Fibroblast of the aortic adventitia (primary cell): Measurements from ENCODE around the gene AIG1. TPM values are rescaled to one million over a fixed set of nuclear protein-coding genes. Genes with fewer than 3 reads are reported as not detected.
"Not testable (repeated sequence)": the region's sequence is repeated elsewhere in the genome, so short reads cannot be mapped to it uniquely, and the experiment has no call there.

Source experiments
- DNase-seq: peaks from one replicate; pipeline ENCODE4 v3.0.0-alpha.2; 2010; ENCODE audit warnings: low read depth
- H3K4me3 ChIP-seq: 2 replicates; pipeline ENCODE4 v1.5.1; 2011; ENCODE audit warnings: low read depth, mild to moderate bottlenecking, control low read depth, low read length, moderate library complexity
- total RNA-seq: library from RNA; depleted of rRNA; stranded (reverse); fragments of >200 nt; gene quantifications from 2 replicates; pipeline ENCODE4 v1.2.3, GENCODE V29; 2012; ENCODE audit warnings: low replicate concordance
- TF ChIP-seq, protein P1 (sequence below): IDR thresholded peaks from 2 replicates; pipeline ENCODE4 v1.5.1; 2011; ENCODE audit warnings: mild to moderate bottlenecking, low read length, control low read depth, inconsistent platforms; ENCODE audit not compliant: insufficient read depth

Gene AIG1
- total RNA-seq, 1 donor = 28.0 TPM

DNA sequence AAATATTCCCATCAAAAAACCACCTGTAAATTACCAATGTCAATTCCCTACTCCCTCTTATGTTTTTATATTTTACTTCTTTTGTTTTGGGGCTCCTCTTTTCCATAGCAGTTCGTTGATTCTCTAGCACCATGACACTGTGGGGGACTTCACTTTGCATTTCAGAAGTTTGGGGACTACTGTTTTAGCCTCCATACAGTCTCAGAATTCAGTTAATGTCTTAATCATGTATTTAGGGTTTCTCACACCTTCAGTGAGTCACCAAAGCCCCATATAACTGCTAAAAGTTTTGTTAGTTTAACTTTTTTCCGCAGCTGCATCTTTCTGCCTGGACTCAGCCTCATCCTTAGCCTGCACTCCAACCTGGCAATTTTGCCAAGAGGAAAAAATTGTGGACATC is 20.7 kb upstream of the AIG1 start:
- TF ChIP-seq, protein P1, sequence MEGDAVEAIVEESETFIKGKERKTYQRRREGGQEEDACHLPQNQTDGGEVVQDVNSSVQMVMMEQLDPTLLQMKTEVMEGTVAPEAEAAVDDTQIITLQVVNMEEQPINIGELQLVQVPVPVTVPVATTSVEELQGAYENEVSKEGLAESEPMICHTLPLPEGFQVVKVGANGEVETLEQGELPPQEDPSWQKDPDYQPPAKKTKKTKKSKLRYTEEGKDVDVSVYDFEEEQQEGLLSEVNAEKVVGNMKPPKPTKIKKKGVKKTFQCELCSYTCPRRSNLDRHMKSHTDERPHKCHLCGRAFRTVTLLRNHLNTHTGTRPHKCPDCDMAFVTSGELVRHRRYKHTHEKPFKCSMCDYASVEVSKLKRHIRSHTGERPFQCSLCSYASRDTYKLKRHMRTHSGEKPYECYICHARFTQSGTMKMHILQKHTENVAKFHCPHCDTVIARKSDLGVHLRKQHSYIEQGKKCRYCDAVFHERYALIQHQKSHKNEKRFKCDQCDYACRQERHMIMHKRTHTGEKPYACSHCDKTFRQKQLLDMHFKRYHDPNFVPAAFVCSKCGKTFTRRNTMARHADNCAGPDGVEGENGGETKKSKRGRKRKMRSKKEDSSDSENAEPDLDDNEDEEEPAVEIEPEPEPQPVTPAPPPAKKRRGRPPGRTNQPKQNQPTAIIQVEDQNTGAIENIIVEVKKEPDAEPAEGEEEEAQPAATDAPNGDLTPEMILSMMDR = no peak
- H3K4me3 ChIP-seq = no peak overlapping the region

DNA sequence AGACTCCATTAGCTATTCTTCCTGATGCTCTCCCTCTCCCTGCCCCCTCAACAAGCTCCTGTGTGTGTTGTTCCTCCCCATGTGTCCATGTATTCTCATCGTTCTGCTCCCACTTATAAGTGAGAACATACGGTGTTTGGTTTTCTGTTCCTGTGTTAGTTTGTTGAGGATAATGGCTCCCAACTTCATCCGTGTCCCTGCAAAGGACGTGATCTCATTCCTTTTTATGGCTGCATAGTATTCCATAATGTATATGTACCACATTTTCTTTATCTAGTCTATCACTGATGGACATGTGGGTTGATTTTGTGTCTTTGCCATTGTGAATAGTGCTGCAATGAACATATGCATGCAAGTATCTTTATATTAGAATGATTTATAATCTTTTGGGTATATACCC is 16.3 kb upstream of the AIG1 start:
- DNase-seq, H3K4me3 ChIP-seq: not testable (repeated sequence)

More for the DNA sequence above, 20.7 kb upstream of the AIG1 start:
- DNase-seq = no peak

DNA sequence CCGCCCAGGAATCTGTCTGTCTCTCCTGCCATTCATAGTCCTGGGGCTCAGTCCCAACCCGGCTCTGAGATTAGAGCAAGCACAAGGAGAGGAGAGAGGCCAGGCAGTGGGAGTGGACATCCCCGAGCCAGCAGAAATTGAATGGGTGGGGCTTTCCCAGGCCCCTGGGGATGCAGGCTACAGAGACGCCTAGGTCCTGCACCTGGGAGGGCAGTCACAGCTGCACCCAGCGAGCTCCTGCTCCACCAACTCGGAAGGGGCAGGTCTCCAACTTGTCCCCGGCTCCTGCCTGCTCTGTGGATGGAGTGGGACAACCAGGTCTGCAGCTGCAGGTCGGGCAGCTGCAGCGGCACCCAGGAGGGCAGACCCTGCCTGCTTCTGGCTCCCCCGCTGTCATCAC is 11.1 kb upstream of the AIG1 start:
- no peak overlapping the region for H3K4me3 ChIP-seq
- no peak for DNase-seq
- TF ChIP-seq, protein P1 = no peak

DNA sequence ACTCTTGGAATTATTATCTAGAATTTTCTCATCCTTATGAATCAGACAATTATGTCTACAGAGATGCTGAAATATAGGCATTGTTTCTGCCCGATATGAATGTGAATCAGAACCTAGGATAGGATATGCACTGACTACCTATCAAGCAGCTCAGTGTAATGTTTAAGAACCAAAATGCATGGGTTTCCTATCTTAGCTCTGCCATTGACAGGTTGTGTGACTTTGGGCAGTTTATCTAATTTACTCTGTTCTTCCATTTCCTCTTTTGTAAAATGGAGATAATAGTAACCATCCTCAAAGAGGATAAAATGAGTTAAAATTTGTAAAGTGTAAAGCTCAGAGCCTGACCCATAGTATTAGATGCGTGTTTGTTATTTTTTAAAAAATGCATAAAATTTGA is 10.2 kb upstream of the AIG1 start:
- H3K4me3 ChIP-seq = no peak overlapping the region
- TF ChIP-seq, protein P1 = no peak
- no peak for DNase-seq

DNA sequence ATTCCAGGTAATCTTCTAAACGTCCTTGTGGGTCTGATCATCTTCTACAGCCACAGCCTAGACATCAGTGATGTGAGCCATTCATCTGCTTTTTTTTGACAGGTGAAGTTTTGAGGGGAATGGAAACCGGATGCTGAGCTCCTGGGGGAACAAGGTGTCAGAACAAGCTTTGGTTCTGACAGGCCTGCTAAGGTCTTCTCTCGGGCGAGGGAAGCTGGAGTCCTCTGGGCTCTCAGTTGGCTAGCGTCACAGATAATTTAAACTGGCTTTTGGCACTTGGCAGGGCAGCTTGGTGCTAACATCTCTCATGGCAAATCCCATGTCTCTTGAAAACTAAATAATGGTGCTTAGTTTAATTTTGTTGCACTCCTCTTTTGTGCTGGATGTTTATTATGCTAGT is 8.4 kb upstream of the AIG1 start:
- no peak overlapping the region for H3K4me3 ChIP-seq
- TF ChIP-seq, protein P1 = no peak
- no peak for DNase-seq

DNA sequence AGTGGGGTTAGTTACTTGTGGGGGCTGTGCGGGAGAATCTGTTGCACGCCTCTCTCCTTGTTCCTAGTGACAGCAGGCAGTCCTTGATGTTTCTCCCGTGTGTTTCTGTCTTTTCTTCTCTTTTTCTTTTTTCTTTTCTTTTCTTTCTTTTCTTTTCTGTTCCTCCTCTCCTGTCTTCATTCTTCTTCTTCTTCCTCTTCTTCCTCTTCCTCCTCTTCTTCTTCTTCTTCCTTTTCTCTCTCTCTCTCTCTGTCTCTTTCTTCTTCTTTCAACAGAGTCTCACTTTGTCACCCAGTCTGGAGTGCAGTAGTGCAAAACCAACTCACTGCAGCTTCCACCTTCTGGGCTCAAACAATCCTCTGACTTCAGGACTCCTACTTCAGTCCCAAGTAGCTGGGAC is 6.8 kb upstream of the AIG1 start:
- TF ChIP-seq, protein P1 = no peak
- H3K4me3 ChIP-seq = no peak overlapping the region
- DNase-seq = no peak

DNA sequence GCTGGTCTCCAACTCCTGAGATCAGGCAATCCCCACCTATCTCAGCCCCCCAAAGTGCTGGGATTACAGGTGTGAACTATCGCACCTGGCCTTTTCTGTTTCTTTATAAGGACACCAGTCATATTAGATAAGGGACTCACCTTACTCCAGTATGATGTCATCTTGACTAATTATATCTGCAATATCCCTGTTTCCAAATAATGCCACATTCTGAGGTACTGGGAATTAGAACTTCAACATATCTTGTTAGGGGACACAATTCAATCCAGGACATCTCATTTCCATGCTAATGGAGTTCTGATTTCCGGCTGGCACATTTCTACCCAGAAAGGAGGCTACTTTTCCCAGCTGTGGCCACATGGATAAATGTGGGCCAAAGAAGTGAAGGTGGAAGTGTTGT is 6.4 kb upstream of the AIG1 start:
- TF ChIP-seq, protein P1 = no peak
- DNase-seq = no peak
- no peak overlapping the region for H3K4me3 ChIP-seq
